NT2/D1 (cell line): ENCODE results near the gene KRT76.

Source experiments
- SUZ12 ChIP-seq: IDR thresholded peaks from 2 replicates; pipeline ENCODE4 v1.6.1; 2011; ENCODE audit not compliant: insufficient read length, insufficient read depth; ENCODE audit errors: extremely low read depth
- YY1 ChIP-seq: IDR thresholded peaks from 2 replicates; pipeline ENCODE4 v1.6.1; 2011; ENCODE audit not compliant: insufficient read length, insufficient read depth
- ZNF274 ChIP-seq: IDR thresholded peaks from 2 replicates; pipeline ENCODE4 v1.6.1; 2011; ENCODE audit warnings: mild to moderate bottlenecking, low read depth, low read length

- TF ChIP-seq ZNF274 (no peak), YY1 (no peak), SUZ12 (no peak)
Measured at GRCh38 chr12:52796429-52796794, 19.3 kb upstream of the KRT76 start.
